NCI-H226 (cell line): ENCODE measurements around the gene LMNA.
"Not testable (repeated sequence)": the region's sequence is repeated elsewhere in the genome, so short reads cannot be mapped to it uniquely, and the experiment has no call there.

Experiments used
- DNase-seq: peaks from one replicate; pipeline ENCODE4 v3.0.0-alpha.2; 2015

The LMNA gene

GRCh38 chr1:156122519-156123355, 8.2 kb downstream of the LMNA start:
- DNase-seq: peak; percentile 94

GRCh38 chr1:156123356-156124196, 9.1 kb downstream of the LMNA start:
- DNase-seq: peak; percentile 97

GRCh38 chr1:156124557-156125483, 10.3 kb downstream of the LMNA start:
- peak; percentile 18 for DNase-seq

DNA sequence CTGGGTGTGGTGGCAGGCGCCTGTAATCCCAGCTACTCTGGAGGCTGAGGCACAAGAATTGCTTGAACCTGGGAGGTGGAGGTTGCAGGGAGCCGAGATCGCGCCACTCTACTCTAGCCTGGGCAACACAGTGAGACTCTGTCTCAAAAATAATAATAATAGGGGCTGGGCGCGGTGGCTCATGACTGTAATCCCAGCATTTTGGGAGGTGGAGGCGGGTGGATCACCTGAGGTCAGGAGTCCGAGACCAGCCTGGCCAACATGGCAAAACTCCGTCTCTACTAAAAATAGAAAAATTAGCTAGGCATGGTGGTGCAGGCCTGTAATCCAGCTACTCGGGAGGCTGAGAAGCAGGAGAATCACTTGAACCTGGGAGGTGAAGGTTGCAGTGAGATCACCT, 11.0 kb downstream of the LMNA start:
- not testable (repeated sequence) for DNase-seq

DNA sequence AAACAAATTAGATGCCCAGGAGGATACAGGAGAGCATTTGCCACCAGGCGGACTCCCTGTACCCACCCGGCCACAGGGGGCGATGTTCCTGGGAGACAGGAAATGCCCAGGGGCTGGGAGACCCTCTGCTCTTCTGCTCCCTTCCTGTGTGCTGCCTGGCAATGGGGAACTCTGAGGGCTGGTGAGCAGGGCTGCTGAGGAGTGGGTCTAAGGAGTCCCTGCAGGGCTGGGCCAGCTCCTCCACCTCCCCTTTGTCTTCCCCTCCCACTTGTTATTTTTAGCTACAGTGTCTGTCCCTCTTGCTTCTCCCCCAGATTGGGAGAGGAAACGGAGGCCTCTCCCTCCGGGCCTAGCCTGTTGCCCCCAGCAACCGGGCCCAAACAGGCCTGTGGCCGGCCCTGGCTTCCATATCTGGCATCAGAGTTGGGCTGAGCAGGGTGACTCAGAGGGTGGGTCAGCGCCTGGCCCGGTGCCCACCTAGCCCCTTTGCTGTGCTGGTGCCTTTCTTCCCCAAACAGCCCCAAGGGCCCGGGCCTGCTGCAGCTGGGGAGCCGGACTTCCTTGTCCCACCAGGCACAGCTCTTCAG, 11.6 kb downstream of the LMNA start:
- peak; percentile 99 for DNase-seq

- peak; percentile 95 for DNase-seq
Observed at GRCh38 chr1:156126630-156127534, 12.4 kb downstream of the LMNA start.

DNA sequence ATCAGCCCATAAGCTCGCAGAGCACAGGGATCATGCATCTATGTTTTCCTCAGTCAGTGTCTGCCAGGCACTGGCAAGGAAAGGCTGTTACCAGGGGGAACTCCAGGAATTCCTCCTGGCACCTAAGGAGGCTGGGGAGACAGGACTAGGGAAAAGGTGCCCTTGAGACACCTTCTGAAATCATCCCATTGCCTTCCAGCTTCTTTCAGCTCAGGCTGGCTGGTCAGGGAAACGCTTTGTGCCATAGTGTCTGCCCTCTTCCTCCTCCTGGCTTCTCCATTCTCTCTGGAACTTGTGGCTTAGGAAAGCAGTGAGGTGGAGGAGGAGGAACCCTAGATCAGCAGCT, 13.8 kb downstream of the LMNA start:
- DNase-seq: no peak

GRCh38 chr1:156128654-156129597, 14.4 kb downstream of the LMNA start:
- DNase-seq: peak; percentile 1

DNA sequence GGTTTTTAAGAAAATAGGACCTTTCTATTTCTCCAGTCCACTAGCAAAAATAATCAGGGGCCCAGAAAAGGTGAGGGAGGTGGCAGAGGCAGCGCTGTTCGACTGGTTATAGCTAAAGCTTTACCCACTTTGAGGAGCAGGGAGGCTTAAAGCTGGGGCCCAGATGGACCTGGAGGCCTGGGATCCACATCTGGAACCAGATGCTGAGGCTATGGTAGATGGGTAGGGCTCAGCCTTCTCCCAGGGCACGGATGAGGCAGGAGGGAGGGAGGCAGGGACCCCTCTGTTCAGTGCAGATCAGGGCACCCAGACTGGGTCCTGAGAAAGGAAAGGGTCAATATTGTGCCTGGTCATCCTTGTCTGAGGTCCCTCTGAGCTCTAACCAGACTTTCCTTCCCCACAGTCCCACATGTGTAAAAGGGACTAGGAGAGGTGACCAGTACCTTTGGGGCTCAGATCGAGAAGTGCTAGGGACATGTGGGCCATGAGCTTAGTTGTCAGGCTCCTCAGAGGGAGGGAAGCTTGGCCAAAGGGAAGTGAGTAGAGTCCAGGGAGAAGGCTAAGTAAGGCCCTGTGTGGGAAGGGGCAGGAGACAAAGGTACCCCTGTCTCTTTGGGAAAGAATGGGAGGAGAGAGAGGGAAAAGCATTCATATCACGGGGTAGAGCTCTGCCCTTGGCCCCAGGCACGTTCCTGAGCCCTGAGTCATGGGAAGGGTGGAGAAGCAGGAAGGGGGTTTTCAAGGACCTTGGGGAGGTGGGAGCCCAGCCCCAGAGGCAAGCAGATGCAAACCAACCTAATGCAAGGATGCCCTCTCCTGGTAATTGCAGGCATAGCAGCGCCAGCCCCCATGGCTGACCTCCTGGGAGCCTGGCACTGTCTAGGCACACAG, 15.4 kb downstream of the LMNA start:
- peak; percentile 97 for DNase-seq

- no peak for DNase-seq
Observed at GRCh38 chr1:156130578-156130942, 16.0 kb downstream of the LMNA start.

DNA sequence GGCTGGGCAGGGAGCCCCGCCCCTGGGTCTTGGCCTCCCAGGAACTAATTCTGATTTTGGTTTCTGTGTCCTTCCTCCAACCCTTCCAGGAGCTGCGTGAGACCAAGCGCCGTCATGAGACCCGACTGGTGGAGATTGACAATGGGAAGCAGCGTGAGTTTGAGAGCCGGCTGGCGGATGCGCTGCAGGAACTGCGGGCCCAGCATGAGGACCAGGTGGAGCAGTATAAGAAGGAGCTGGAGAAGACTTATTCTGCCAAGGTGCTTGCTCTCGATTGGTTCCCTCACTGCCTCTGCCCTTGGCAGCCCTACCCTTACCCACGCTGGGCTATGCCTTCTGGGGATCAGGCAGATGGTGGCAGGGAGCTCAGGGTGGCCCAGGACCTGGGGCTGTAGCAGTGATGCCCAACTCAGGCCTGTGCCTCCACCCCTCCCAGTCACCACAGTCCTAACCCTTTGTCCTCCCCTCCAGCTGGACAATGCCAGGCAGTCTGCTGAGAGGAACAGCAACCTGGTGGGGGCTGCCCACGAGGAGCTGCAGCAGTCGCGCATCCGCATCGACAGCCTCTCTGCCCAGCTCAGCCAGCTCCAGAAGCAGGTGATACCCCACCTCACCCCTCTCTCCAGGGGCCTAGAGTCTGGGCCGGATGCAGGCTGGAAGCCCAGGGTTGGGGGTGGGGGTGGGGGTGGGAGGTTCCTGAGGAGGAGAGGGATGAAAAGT, 20.4 kb downstream of the LMNA start:
- no peak for DNase-seq

- no peak for DNase-seq
Observed at GRCh38 chr1:156135930-156136871, 21.7 kb downstream of the LMNA start.

DNA sequence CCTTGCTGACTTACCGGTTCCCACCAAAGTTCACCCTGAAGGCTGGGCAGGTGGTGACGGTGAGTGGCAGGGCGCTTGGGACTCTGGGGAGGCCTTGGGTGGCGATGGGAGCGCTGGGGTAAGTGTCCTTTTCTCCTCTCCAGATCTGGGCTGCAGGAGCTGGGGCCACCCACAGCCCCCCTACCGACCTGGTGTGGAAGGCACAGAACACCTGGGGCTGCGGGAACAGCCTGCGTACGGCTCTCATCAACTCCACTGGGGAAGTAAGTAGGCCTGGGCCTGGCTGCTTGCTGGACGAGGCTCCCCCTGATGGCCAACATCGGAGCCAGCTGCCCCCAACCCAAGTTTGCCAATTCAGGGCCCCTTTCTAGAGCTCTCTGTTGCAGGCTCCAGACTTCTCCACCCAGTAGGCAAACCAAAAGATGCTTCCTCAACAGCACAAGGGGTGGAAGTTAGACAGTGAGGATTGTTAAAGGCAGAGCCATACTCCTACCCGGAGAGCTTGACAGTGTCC, 22.5 kb downstream of the LMNA start:
- no peak for DNase-seq

DNA sequence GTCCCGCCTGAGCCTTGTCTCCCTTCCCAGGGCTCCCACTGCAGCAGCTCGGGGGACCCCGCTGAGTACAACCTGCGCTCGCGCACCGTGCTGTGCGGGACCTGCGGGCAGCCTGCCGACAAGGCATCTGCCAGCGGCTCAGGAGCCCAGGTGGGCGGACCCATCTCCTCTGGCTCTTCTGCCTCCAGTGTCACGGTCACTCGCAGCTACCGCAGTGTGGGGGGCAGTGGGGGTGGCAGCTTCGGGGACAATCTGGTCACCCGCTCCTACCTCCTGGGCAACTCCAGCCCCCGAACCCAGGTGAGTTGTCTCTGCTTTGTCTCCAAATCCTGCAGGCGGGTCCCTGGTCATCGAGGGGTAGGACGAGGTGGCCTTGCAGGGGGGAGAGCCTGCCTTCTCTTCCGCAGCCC, 24.0 kb downstream of the LMNA start:
- no peak for DNase-seq

GRCh38 chr1:156140879-156141707, 26.6 kb downstream of the LMNA start:
- DNase-seq: no peak
